ENCODE measurements around the gene MESD.

Gene MESD

DNA sequence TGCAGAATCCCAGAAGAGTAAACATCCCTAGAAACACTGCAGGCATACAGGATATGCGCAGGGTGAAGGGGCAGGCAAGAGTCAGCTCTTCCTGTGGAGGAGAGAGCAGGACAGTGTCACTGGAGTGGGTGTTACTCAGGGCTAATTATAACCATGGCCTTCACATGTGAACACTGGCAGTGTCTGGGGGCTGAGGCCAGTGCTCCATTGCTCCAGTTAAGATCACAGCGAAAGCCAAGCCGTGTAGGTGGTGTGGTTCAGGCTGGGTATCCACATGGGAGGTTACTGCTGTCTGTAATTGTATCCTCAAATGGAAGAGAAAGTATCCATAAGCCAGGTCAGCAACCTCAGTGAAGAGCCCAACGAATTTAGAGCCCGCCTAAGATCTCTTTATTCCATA lies 84.6 kb downstream of the MESD start:
- DNase-seq (ENCODE audit: low spot score): no peak

DNA sequence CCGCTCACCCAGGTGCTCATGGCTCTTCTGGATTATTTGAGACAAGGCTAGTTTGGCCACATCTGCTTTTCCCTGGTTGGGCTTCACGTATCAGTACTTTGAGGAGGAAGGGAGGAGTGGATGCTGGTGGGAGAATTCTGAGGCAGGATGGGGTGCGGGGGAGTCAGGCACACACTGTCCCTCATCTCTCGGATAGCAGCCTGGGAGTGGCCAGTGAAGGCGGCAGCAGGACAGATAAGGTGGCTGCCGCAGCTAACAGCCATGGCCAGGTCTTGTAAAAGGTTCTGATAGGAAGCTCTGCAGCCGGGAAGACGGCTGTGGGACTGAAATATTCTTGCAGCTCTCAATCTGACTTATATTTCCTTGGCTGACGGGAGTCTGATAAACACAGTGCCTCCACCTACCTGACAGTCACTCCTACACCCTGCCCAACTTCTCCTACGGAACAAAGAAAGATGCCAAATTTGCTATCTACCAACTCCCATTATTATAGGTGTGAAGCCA lies 87.3 kb downstream of the MESD start:
- DNase-seq (ENCODE audit: low spot score): no peak

DNA sequence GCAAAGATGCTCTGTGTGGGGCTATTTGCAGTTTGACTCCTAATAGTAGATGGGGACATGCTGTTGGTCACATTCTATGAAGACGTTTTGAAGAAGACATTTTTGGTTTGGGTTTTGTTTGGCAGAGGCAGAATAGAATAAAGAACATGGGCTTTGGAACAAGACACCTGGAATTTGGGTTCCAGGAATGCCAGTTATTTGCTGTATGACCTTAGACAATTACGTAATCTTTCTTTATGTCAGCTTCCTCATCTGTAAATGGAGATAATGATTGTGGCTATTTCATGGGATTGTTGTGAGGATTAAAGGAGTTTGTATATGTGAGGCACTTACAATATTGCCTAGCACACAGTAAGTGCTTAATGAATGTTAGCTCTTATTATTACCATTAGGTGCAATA lies 91.6 kb downstream of the MESD start:
- DNase-seq (ENCODE audit: low spot score): no peak
